Measurements from ENCODE around the gene MEIOSIN. TPM values are rescaled to one million over a fixed set of nuclear protein-coding genes. Genes with fewer than 3 reads are reported as not detected.

Gene MEIOSIN
- total and polyA plus RNA-seq, 8 donors = not detected

DNA sequence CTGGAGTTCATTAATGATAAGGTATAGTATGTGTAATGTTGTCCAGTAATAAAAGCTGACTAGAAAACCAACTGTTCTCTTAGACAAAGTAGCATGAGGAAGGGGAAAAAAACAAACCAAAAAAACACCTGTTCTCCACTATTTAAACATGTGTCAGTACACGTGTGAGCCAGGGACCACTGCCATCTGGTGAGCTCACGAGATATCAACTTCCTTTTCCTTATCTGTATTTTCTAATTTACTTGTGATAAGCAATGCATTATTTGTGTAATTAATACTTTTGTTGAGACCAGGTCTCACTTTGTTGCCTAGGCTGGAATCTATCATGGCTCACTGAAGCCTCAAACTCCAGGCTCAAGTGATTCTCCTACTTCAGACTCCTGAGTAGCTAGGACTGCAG lies 40.1 kb downstream of the MEIOSIN start:
- Histone ChIP-seq H3K27ac (no peak overlapping the region), H3K36me3 (peaks cover 0 to 35% of the 10 kb centered on the region in 2 donors), H3K27me3 (peaks cover 0 to 92% of the 10 kb centered on the region in 2 donors), H3K4me1 (peaks cover 3 to 28% of the 10 kb centered on the region in 2 donors), H3K9me3 (no peaks in the 10 kb centered on the region), H3K4me3 (no peak overlapping the region)
- DNase-seq (no peak), ATAC-seq (no peak)
- TF ChIP-seq, protein P1, sequence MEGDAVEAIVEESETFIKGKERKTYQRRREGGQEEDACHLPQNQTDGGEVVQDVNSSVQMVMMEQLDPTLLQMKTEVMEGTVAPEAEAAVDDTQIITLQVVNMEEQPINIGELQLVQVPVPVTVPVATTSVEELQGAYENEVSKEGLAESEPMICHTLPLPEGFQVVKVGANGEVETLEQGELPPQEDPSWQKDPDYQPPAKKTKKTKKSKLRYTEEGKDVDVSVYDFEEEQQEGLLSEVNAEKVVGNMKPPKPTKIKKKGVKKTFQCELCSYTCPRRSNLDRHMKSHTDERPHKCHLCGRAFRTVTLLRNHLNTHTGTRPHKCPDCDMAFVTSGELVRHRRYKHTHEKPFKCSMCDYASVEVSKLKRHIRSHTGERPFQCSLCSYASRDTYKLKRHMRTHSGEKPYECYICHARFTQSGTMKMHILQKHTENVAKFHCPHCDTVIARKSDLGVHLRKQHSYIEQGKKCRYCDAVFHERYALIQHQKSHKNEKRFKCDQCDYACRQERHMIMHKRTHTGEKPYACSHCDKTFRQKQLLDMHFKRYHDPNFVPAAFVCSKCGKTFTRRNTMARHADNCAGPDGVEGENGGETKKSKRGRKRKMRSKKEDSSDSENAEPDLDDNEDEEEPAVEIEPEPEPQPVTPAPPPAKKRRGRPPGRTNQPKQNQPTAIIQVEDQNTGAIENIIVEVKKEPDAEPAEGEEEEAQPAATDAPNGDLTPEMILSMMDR (IDR thresholded peaks at IDR 0.05) = no peak
- intact Hi-C loops (cut with DNase I) = no loop called here

- intact Hi-C loops (cut with DNase I) = no loop called here
- H3K27ac ChIP-seq = no peak overlapping the region
These were observed 41.5 kb downstream of the MEIOSIN start for GRCh38 chr19:45774765-45775164.

DNA sequence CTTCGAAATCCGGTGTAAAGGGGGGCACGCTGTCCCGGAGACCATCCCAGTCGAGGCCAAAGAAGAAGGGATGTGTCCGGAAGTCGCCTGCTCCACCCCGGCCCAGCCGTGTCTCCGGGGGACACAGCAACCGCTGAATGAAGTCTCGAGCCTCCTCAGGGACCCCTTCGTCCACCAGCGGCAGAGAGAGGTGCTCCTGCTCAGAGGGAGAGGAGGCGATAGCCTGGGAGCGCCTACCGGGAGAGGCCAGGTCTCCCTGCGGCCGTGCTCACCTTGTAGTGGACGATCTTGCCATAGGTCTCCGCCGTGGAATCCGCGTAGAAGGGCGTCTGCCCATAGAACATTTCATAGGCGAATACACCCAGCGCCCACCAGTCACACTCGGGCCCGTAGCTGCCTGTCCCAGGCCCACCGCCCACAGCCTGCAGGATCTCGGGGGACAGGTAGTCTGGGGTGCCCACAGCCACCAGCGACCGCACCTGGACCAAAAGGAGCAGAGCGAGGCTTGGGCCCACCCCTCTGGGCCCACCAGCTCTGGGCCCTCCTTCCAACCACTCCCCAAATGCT lies 44.2 kb downstream of the MEIOSIN start:
- Histone ChIP-seq H3K9me3 (no peaks in the 10 kb centered on the region), H3K27me3 (peaks cover 0 to 92% of the 10 kb centered on the region in 2 donors), H3K27ac (no peak overlapping the region), H3K4me1 (peaks cover 8 to 37% of the 10 kb centered on the region in 2 donors), H3K36me3 (peaks cover 0 to 35% of the 10 kb centered on the region in 2 donors), H3K4me3 (no peak overlapping the region)
- TF ChIP-seq, protein P1 (IDR thresholded peaks at IDR 0.05) = no peak
- ATAC-seq (no peak), DNase-seq (peak in 1 of 4 donors; percentile 72)
- intact Hi-C loops (cut with DNase I) = no loop called here

More at GRCh38 chr19:45774765-45775164, 41.5 kb downstream of the MEIOSIN start:
- TF ChIP-seq, protein P1 (IDR thresholded peaks at IDR 0.05) = no peak
- ATAC-seq (no peak), DNase-seq (peak in 1 of 4 donors; percentile 41)
- Histone ChIP-seq H3K27me3 (peaks cover 0 to 92% of the 10 kb centered on the region in 2 donors), H3K9me3 (no peaks in the 10 kb centered on the region), H3K4me1 (peaks cover 3 to 27% of the 10 kb centered on the region in 2 donors), H3K4me3 (no peak overlapping the region), H3K36me3 (peaks cover 0 to 35% of the 10 kb centered on the region in 2 donors)

DNA sequence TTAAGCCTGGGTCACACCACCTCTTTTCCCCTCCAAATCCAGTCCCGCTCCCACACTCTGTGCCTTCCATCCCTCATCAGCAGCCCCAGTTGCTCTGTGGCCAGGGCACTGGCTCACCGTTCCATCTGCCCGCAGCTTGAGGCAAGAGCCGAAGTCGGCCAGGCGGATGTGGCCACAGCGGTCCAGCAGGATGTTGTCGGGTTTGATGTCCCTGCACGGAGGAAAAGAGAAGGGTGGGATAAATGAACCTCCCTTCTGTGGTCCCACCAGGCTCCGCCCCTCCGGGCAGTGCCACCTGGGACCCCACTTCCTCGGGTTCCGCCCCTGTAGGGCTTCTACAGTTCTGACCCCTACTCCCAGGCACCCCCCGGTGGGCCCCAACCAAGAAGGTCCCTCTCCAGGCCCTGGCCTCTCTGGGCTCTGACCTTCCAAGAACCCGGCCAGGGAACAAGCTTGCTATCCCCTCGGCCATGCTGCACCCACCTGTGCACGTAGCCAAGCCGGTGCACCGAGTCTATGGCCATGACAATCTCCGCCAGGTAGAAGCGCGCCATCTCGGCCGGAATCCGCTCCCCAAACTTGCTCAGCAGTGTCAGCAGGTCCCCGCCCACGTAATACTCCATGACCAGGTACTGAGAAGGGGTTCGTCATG lies 44.9 kb downstream of the MEIOSIN start:
- H3K9me3 ChIP-seq = no peaks in the 10 kb centered on the region
- H3K4me3 ChIP-seq = no peak overlapping the region
- intact Hi-C loops (cut with DNase I) = no loop called here
- ATAC-seq (no peak), DNase-seq (peak in 1 of 4 donors; percentile 63)
- H3K27me3 ChIP-seq = peaks cover 0 to 92% of the 10 kb centered on the region in 2 donors
- peaks cover 8 to 37% of the 10 kb centered on the region in 2 donors for H3K4me1 ChIP-seq
- no peak overlapping the region for H3K27ac ChIP-seq
- TF ChIP-seq, protein P1 (IDR thresholded peaks at IDR 0.05) = no peak
- peaks cover 0 to 29% of the 10 kb centered on the region in 2 donors for H3K36me3 ChIP-seq

Measured in left lung (tissue), 10 donors.